GM18951 (cell line): ENCODE measurements around the gene TDRD9.

ENCODE experiments used
- POLR2A ChIP-seq: IDR thresholded peaks from 4 replicates; pipeline ENCODE4 v1.6.1; 2011; ENCODE audit warnings: mild to moderate bottlenecking; ENCODE audit not compliant: insufficient read length, insufficient read depth; ENCODE audit errors: extremely low read depth
- in situ Hi-C: fragments of 300-500 bp; cut with MboI; formaldehyde crosslinking; loops from one replicate; pipeline ENCODE4 v1.12.0; 2022; ENCODE audit warnings: low sequenced_read_pairs, mixed read lengths, inconsistent platforms; ENCODE audit not compliant: unreplicated experiment

Gene TDRD9

GRCh38 chr14:103898204-103898603, 30.1 kb upstream of the TDRD9 start:
- in situ Hi-C loops, result no loop called here
- no peak for TF ChIP-seq POLR2A

DNA sequence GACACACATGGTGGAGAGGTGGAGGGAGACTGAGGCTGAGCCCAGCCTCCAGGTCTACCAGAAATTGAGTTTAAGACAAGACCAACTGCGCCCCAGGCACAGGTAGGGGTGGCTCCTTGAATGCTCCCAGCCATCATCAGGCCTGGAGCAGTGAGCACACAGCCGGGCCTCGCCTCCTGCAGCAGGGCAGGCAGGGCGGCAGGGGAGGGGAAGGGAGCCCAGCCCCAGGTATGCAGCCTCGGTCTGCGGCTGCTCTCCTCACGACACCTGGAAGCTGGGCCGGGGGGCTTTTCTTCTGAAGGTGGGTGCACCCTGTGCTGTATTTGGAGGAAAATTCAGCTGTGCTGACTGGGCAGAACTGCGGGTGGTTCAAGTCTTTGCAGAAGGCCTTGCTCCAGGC, 29.5 kb upstream of the TDRD9 start:
- TF ChIP-seq POLR2A, result no peak
- in situ Hi-C loops, result no loop called here

DNA sequence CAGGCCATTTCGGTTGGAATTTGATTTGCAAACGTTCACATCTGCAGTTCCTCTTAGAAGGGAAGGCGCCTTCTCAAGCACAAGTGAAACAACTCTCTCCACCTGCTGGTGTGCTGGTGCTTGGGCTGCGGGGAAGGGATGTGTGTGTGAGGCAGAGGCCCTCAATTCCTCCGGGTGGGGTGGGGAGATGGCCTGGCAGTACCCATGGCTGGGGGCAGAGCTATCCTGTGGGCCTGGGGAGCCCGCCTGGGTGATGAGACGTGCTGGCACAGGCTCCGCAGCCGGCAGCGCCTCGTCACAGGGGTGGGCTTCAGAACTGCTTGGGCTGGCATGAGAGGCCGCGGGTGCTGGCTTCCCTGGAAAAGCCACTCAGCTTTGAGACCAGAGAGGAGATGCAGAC, 28.9 kb upstream of the TDRD9 start:
- no peak for TF ChIP-seq POLR2A
- in situ Hi-C loops, result no loop called here

DNA sequence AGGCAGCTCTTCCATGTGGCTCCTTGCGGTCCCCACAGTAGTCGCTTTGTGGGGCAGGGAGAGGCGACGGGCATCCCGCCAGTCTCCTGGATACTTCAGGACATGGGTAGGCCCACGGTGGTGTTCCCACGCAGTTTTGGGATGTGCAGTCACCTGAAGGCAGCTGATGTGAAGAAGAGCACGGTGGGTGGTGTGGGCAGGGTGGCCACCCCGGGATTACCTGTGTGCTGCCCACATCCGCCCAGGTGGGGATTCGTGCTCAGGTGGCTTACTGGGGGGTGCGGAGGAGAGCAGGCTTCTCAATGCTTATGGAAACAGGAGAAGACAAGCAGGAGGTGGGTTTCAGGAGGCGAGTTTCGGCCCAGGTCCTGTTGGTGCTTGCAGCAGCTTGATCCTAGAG, 28.4 kb upstream of the TDRD9 start:
- in situ Hi-C loops, result no loop called here
- TF ChIP-seq POLR2A, result no peak

- in situ Hi-C loops, result no loop called here
Observed at GRCh38 chr14:103904493-103905107, 23.7 kb upstream of the TDRD9 start.

GRCh38 chr14:103905842-103906456, 22.3 kb upstream of the TDRD9 start:
- no peak for TF ChIP-seq POLR2A
- in situ Hi-C loops, result no loop called here

More at GRCh38 chr14:103904493-103905107, 23.7 kb upstream of the TDRD9 start:
- no peak for TF ChIP-seq POLR2A

- in situ Hi-C loops, result no loop called here
- TF ChIP-seq POLR2A, result no peak
Observed at GRCh38 chr14:103908580-103908979, 19.7 kb upstream of the TDRD9 start.

GRCh38 chr14:103909531-103910261, 18.6 kb upstream of the TDRD9 start:
- TF ChIP-seq POLR2A, result no peak
- in situ Hi-C loops, result loop anchor here (10.0 kb wide), 1 partner anchor 105 kb away; no protein-coding TSS in a partner anchor

DNA sequence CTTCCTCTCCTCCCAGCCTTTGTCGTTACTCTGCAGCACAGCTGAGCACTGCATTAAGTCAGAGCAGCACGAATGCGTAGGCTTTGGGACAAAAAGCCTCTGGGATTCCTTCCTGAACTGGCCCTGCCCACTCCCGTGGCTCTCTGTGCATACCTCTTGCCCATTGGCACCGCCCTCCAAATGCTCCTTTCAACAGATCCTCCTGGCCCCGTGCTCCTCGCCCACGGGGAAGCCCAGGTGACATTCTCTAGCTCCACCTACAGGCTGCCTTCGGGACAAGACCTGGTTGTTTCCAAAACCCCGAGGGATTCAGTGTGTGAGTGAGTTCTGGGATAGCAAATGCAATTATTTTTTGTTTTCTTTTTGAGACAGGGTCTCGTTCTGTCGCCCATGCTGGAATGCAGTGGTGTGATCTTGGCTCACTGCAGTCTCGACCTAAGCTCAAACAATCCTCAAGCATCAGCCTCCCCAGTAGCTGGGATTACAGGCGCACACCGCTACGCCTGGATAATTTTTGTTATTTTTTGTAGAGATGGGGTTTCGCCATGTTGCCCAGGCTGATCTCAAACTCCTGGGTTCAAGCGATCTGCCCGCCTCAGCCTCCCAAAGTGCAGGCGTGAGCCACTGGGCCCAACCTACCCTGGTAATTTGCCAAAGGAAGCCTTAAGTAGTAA, 17.9 kb upstream of the TDRD9 start:
- in situ Hi-C loops, result loop anchor here (10.0 kb wide), 1 partner anchor 106 kb away; no protein-coding TSS in a partner anchor
- TF ChIP-seq POLR2A, result no peak

DNA sequence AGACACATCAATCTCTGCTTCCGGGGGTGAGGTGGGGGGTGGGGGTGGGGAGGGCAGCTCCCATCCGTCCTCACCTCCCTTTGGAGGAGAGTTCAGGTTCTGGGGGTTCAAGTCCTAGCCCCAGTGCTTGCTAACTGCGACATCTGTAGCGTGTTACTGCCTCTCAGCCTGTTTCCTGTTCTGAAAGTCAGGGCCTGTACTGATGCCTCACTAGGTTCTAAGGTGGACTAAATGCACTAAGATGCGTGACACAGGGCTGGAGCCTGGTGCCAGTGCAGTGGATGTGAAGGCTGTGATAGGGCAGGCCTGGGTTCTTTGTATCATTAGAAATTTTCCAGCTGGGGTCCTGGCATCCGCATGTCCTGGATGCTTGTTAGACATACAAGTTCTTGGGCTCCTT, 17.3 kb upstream of the TDRD9 start:
- TF ChIP-seq POLR2A, result no peak
- in situ Hi-C loops, result loop anchor here (10.0 kb wide), 1 partner anchor 106 kb away; no protein-coding TSS in a partner anchor

GRCh38 chr14:103915616-103916015, 12.6 kb upstream of the TDRD9 start:
- no peak for TF ChIP-seq POLR2A
- in situ Hi-C loops, result loop anchor here (10.0 kb wide), 1 partner anchor 111 kb away; no protein-coding TSS in a partner anchor

DNA sequence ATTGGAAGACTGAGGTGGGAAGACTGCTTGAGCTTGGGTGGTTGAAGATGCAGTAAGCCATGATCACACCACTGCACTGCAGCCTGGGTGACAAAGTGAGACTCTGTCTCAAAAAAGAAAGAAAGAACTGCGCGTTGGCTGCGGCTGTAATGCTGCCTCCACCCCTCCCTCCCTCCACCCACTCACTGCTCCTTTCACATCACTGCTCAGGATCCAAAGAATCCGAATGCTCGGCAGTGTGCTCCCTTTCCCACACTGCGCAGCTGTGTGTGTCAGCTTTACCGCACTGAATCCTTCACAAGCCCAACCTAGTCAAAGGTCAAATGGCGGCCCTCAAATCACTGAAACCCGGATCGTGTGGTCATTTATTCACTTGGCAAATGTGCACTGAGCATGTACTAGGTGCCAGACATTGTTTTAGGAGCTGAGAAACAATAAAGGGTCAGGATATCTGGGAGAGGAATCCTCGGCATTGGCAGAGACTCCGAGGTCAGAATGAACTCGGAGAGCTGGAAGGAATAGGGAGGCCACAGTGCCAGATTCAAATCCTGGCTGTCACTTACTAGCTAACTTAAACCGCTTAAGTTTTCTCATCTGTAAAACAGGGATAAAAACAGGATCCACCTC, 11.5 kb upstream of the TDRD9 start:
- in situ Hi-C loops, result loop anchor here (10.0 kb wide), 1 partner anchor 112 kb away; no protein-coding TSS in a partner anchor
- no peak for TF ChIP-seq POLR2A
